Measurements from ENCODE around the gene SUPT7L.
"Not testable (repeated sequence)": the region's sequence is repeated elsewhere in the genome, so short reads cannot be mapped to it uniquely, and the experiment has no call there.

GRCh38 chr2:27630257-27630656, 33.2 kb downstream of the SUPT7L start:
- TF ChIP-seq EZH2 (IDR thresholded peaks at IDR 0.05); POLR2AphosphoS5 (IDR thresholded peaks at IDR 0.05; ENCODE audit: borderline replicate concordance, low read depth, low read length); FOXP2 (optimal IDR thresholded peaks at IDR 0.05; ENCODE audit: control extremely low read depth, extremely low read length, insufficient read depth): not testable (repeated sequence)

All from SK-N-MC (cell line).